WTC11 (cell line): ENCODE data around the gene DNAJC5G. TPM values are rescaled to one million over a fixed set of nuclear protein-coding genes. Genes with fewer than 3 reads are reported as not detected.
A peak's percentile ranks its signal among the peaks of the same experiment; 100 is the strongest.

Experiments used
- ATAC-seq: fragments of 200-7000 bp; cut with Tn5 transposase; 2 replicates; pipeline ENCODE4 v1.10.0; 2021; ENCODE audit warnings: mild to moderate bottlenecking, moderate library complexity
- CTCF ChIA-PET: fragments of 300-600 bp; sonication (Branson Sonifier 250); formaldehyde crosslinking; loops from one replicate; lab custom pipeline; 2021; ENCODE audit warnings: antibody characterized with exemption; lab: Charles Lee
- POLR2A ChIA-PET: fragments of 350-600 bp; sonication (Branson Sonifier 250); formaldehyde crosslinking; loops from one replicate; lab custom pipeline; 2021; ENCODE audit warnings: antibody characterized with exemption; lab: Charles Lee
- DNase-seq: peaks from one replicate; pipeline ENCODE4 v3.0.0; 2021; ENCODE audit warnings: low spot score
- H3K27ac Mint-ChIP-seq: 2 replicates; pipeline ENCODE4 v1.8.0; 2021; ENCODE audit warnings: mixed read lengths
- H3K27me3 Mint-ChIP-seq: 2 replicates; pipeline ENCODE4 v1.8.0; 2021; ENCODE audit warnings: low read depth, mild to moderate bottlenecking, moderate library complexity, mixed read lengths
- H3K36me3 Mint-ChIP-seq: 2 replicates; pipeline ENCODE4 v1.8.0; 2021; ENCODE audit warnings: mixed read lengths
- H3K4me1 Mint-ChIP-seq: 2 replicates; pipeline ENCODE4 v1.8.0; 2022; ENCODE audit warnings: mixed read lengths
- H3K4me3 Mint-ChIP-seq: 2 replicates; pipeline ENCODE4 v1.8.0; 2021; ENCODE audit warnings: mild to moderate bottlenecking, moderate library complexity, mixed read lengths
- H3K9me3 Mint-ChIP-seq: 2 replicates; pipeline ENCODE4 v1.8.0; 2021; ENCODE audit warnings: mixed read lengths
- AFF4 ChIP-seq: sonication (generic); formaldehyde crosslinking; IDR thresholded peaks from 2 replicates; pipeline ENCODE4 v1.8.1; 2023; ENCODE audit warnings: mild to moderate bottlenecking, missing genetic modification reagents, borderline replicate concordance
- ATF1 ChIP-seq: sonication (generic); formaldehyde crosslinking; IDR thresholded peaks from 2 replicates; pipeline ENCODE4 v1.8.1; 2023; ENCODE audit warnings: mild to moderate bottlenecking, moderate library complexity, missing genetic modification reagents
- ATF2 ChIP-seq: sonication (generic); formaldehyde crosslinking; IDR thresholded peaks from 2 replicates; pipeline ENCODE4 v1.8.1; 2022; ENCODE audit warnings: low read depth, missing genetic modification reagents, borderline replicate concordance
- ATF3 ChIP-seq: sonication (generic); formaldehyde crosslinking; conservative IDR thresholded peaks from 2 replicates; pipeline ENCODE4 v1.8.1; 2022; ENCODE audit warnings: mild to moderate bottlenecking, missing genetic modification reagents
- CDX4 ChIP-seq: fragments of 250-450 bp; sonication (Bioruptor Pico); IDR thresholded peaks from 2 replicates; pipeline ENCODE4 v1.9.0; 2021; ENCODE audit warnings: moderate library complexity, mild to moderate bottlenecking, inconsistent platforms, borderline replicate concordance
- CREM ChIP-seq: sonication (generic); formaldehyde crosslinking; IDR thresholded peaks from 2 replicates; pipeline ENCODE4 v1.8.1; 2022; ENCODE audit warnings: mild to moderate bottlenecking, missing genetic modification reagents, moderate library complexity
- ESRRA ChIP-seq: sonication (generic); formaldehyde crosslinking; IDR thresholded peaks from 2 replicates; pipeline ENCODE4 v1.8.1; 2022; ENCODE audit warnings: mild to moderate bottlenecking, missing genetic modification reagents, borderline replicate concordance
- FOXK1 ChIP-seq: sonication (generic); formaldehyde crosslinking; IDR thresholded peaks from 2 replicates; pipeline ENCODE4 v1.8.0; 2022; ENCODE audit warnings: mild to moderate bottlenecking, moderate library complexity, missing genetic modification reagents
- GTF2I ChIP-seq: fragments of 250-450 bp; sonication (Bioruptor Pico); conservative IDR thresholded peaks from 2 replicates; pipeline ENCODE4 v1.4.0; 2021; ENCODE audit warnings: mild to moderate bottlenecking
- MXD4 ChIP-seq: fragments of 250-450 bp; sonication (Bioruptor Pico); IDR thresholded peaks from 2 replicates; pipeline ENCODE4 v1.8.0; 2021; ENCODE audit warnings: mild to moderate bottlenecking, moderate library complexity, borderline replicate concordance
- NFATC4 ChIP-seq: fragments of 250-450 bp; sonication (Bioruptor Pico); IDR thresholded peaks from 2 replicates; pipeline ENCODE4 v1.9.0; 2021; ENCODE audit warnings: mild to moderate bottlenecking
- NFE2L1 ChIP-seq: sonication (generic); formaldehyde crosslinking; IDR thresholded peaks from 2 replicates; pipeline ENCODE4 v1.8.1; 2023; ENCODE audit warnings: missing genetic modification reagents
- OVOL2 ChIP-seq: fragments of 250-450 bp; sonication (Bioruptor Pico); IDR thresholded peaks from 2 replicates; pipeline ENCODE4 v1.9.0; 2021; ENCODE audit warnings: mild to moderate bottlenecking, borderline replicate concordance
- SOX15 ChIP-seq: fragments of 250-450 bp; sonication (Bioruptor Pico); IDR thresholded peaks from 2 replicates; pipeline ENCODE4 v1.9.0; 2021; ENCODE audit warnings: mild to moderate bottlenecking
- TCF7 ChIP-seq: sonication (generic); formaldehyde crosslinking; IDR thresholded peaks from 2 replicates; pipeline ENCODE4 v1.8.0; 2022; ENCODE audit warnings: mild to moderate bottlenecking, low read depth, missing genetic modification reagents, moderate library complexity
- TP53 ChIP-seq: sonication (generic); formaldehyde crosslinking; IDR thresholded peaks from 2 replicates; pipeline ENCODE4 v1.8.1; 2023; ENCODE audit warnings: mild to moderate bottlenecking, missing genetic modification reagents
- ZBTB21 ChIP-seq: sonication (generic); formaldehyde crosslinking; IDR thresholded peaks from 2 replicates; pipeline ENCODE4 v1.8.1; 2023; ENCODE audit warnings: mild to moderate bottlenecking, missing genetic modification reagents, borderline replicate concordance
- ZNF121 ChIP-seq: sonication (generic); formaldehyde crosslinking; IDR thresholded peaks from 2 replicates; pipeline ENCODE4 v1.8.0; 2023; ENCODE audit warnings: missing genetic modification reagents
- ZNF219 ChIP-seq: sonication (generic); formaldehyde crosslinking; IDR thresholded peaks from 2 replicates; pipeline ENCODE4 v1.8.0; 2023; ENCODE audit warnings: missing genetic modification reagents, mild to moderate bottlenecking, borderline replicate concordance
- ZNF232 ChIP-seq: sonication (generic); formaldehyde crosslinking; IDR thresholded peaks from 2 replicates; pipeline ENCODE4 v1.8.0; 2022; ENCODE audit warnings: mild to moderate bottlenecking, missing genetic modification reagents
- ZNF281 ChIP-seq: sonication (generic); formaldehyde crosslinking; IDR thresholded peaks from 2 replicates; pipeline ENCODE4 v1.8.0; 2023; ENCODE audit warnings: mild to moderate bottlenecking, missing genetic modification reagents
- ZNF396 ChIP-seq: fragments of 250-450 bp; sonication (Bioruptor Pico); IDR thresholded peaks from 2 replicates; pipeline ENCODE4 v1.8.0; 2021; ENCODE audit warnings: mild to moderate bottlenecking, moderate library complexity, borderline replicate concordance
- total RNA-seq: library from RNA; stranded (reverse); gene quantifications from 3 replicates; pipeline ENCODE4 v1.2.3, GENCODE V29; 2021

DNAJC5G gene
- total RNA-seq, 1 experiment from 2014 or later, result 0.44 TPM

- TF ChIP-seq ZNF281 (CRISPR knock-in tag) (no peak), ESRRA (CRISPR knock-in tag) (0 out of 2 replicates have a peak, but pooled peaks have one; percentile 15), ATF3 (CRISPR knock-in tag) (no peak), ZNF121 (CRISPR knock-in tag) (no peak), GTF2I (no peak), ZNF232 (CRISPR knock-in tag) (no peak), ATF2 (no peak), ATF1 (no peak), OVOL2 (CRISPR knock-in tag) (no peak), FOXK1 (CRISPR knock-in tag) (no peak), ZNF219 (CRISPR knock-in tag) (no peak), SOX15 (CRISPR knock-in tag) (no peak), ZBTB21 (CRISPR knock-in tag) (no peak), CDX4 (CRISPR knock-in tag) (no peak), CREM (no peak)
Measured at GRCh38 chr2:27306573-27307286, 31.5 kb downstream of the DNAJC5G start (continued).

GRCh38 chr2:27307287-27307544, 32.0 kb downstream of the DNAJC5G start:
- CTCF ChIA-PET, result interaction anchor here (1.1 to 1.7 kb wide), 7 partner anchors 14 to 137 kb away, joined by 3 to 12 read pairs (median 6); partner anchors contain the start of gene SLC30A3
- POLR2A ChIA-PET, result interaction anchor here (1.2 kb wide), 1 partner anchor 15 kb away, joined by 4 read pairs; the partner anchor contains the start of gene MPV17
- peaks cover 53% of the 10 kb centered on the region for H3K27me3 Mint-ChIP-seq
- H3K27ac Mint-ChIP-seq, result no peak overlapping the region
- peaks cover 6% of the 10 kb centered on the region for H3K36me3 Mint-ChIP-seq
- TF ChIP-seq ZNF396 (CRISPR knock-in tag), result no peak
- no peak for TF ChIP-seq ZNF121 (CRISPR knock-in tag)
- no peak for TF ChIP-seq NFATC4 (CRISPR knock-in tag)
- no peak for TF ChIP-seq MXD4 (CRISPR knock-in tag)
- no peak for TF ChIP-seq TCF7 (CRISPR knock-in tag)
- TF ChIP-seq AFF4 (CRISPR knock-in tag), result no peak
- no peak for TF ChIP-seq NFE2L1 (CRISPR knock-in tag)
- TF ChIP-seq TP53 (CRISPR knock-in tag), result no peak
- TF ChIP-seq, all 79 proteins: peak for 0
- ATAC-seq (no peak), DNase-seq (no peak)
- no peaks in the 10 kb centered on the region for H3K9me3 Mint-ChIP-seq
- peaks cover 8% of the 10 kb centered on the region; the same call in 1 of the 2 replicates for H3K4me1 Mint-ChIP-seq
- peak overlapping the region; percentile 62 for H3K4me3 Mint-ChIP-seq
